Endothelial cell of umbilical vein (primary cell): Measurements from ENCODE around the gene SLC7A4. TPM values are rescaled to one million over a fixed set of nuclear protein-coding genes. Genes with fewer than 3 reads are reported as not detected.

ENCODE experiments used
- BruUV-seq: library from RNA; stranded (reverse); fragments of 400-500 nt; replicated peaks from 2 replicates; lab custom pipeline; 2021; lab: Mats Ljungman, UMichigan
- CTCF ChIA-PET: fragments of 300-600, 350-600 bp; sonication (Branson Sonifier 250); formaldehyde crosslinking; loops from one replicate; lab custom pipeline; 2021; ENCODE audit warnings: antibody characterized with exemption, inconsistent platforms; lab: Charles Lee
- POLR2A ChIA-PET: fragments of 300-600, 350-600 bp; sonication (Branson Sonifier 250); formaldehyde crosslinking; loops from one replicate; lab custom pipeline; 2021; ENCODE audit warnings: antibody characterized with exemption, inconsistent platforms; lab: Charles Lee
- DNase-seq: peaks from one replicate; pipeline ENCODE4 v3.0.0-alpha.2; 2011; ENCODE audit warnings: low read depth, low spot score
- FAIRE-seq: peaks from 2 replicates; lab custom pipeline; 2011; peaks lifted over from hg19 to GRCh38; lab: Jason Lieb, UNC
- H2AFZ ChIP-seq: 2 replicates; pipeline ENCODE4 v1.6.0; 2012; ENCODE audit warnings: low read depth, low read length, control low read depth, inconsistent platforms
- H3K27ac ChIP-seq: 2 replicates; pipeline ENCODE4 v1.5.1; 2011; ENCODE audit warnings: low read depth, mild to moderate bottlenecking, control low read depth, low read length, moderate library complexity; ENCODE audit not compliant: insufficient read depth
- H3K27me3 ChIP-seq, 2 experiments: 2 replicates each; pipeline versions ENCODE4 v1.6.0 to v1.6.1; 2011; ENCODE audit warnings: low read length in 2 of 2, mixed read lengths in 1 of 2; ENCODE audit not compliant: control insufficient read depth in 2 of 2, insufficient read depth in 2 of 2
- H3K36me3 ChIP-seq, 2 experiments: 2 replicates in 1 of 2; 3 replicates in 1 of 2; pipeline ENCODE4 v1.5.1; 2011; ENCODE audit warnings: low read length in 2 of 2, mild to moderate bottlenecking in 1 of 2, moderate library complexity in 1 of 2; ENCODE audit not compliant: control insufficient read depth in 2 of 2, insufficient read depth in 2 of 2; ENCODE audit errors: extremely low read depth in 1 of 2
- H3K4me1 ChIP-seq: 3 replicates; pipeline ENCODE4 v1.5.1; 2011; ENCODE audit warnings: mild to moderate bottlenecking, low read length; ENCODE audit not compliant: control insufficient read depth, insufficient read depth; ENCODE audit errors: extremely low read depth
- H3K4me2 ChIP-seq: 2 replicates; pipeline ENCODE4 v1.6.1; 2011; ENCODE audit warnings: low read length, control low read depth, mixed read lengths; ENCODE audit not compliant: insufficient read depth
- H3K4me3 ChIP-seq, 3 experiments: fragments of 200-600 bp in 1 of 3; sonication (generic), shearing (Covaris generic) in 1 of 3; replicated peaks in 1 of 3; 2 replicates each; pipeline ENCODE4 v1.5.1; 2011 to 2016; ENCODE audit warnings: control low read depth in 3 of 3, low read length in 3 of 3, mild to moderate bottlenecking in 2 of 3, inconsistent platforms in 1 of 3, low read depth in 1 of 3, moderate library complexity in 1 of 3; ENCODE audit not compliant: insufficient read depth in 1 of 3
- H3K79me2 ChIP-seq: 2 replicates; pipeline ENCODE4 v1.6.0; 2012; ENCODE audit warnings: low read length, inconsistent platforms; ENCODE audit not compliant: control insufficient read depth, insufficient read depth
- H3K9ac ChIP-seq: replicated peaks from 2 replicates; pipeline ENCODE3; 2011; ENCODE audit warnings: low read length, control low read depth; ENCODE audit not compliant: insufficient read depth; ENCODE audit errors: extremely low read depth
- H3K9me1 ChIP-seq: replicated peaks from 3 replicates; pipeline ENCODE4 v1.6.0; 2011; ENCODE audit warnings: mild to moderate bottlenecking, low read length; ENCODE audit not compliant: control insufficient read depth, insufficient read depth; ENCODE audit errors: extremely low read depth
- H3K9me3 ChIP-seq: replicated peaks from 2 replicates; pipeline ENCODE4 v1.5.1; 2012; ENCODE audit warnings: low read length, inconsistent platforms; ENCODE audit not compliant: control insufficient read depth, insufficient read depth
- H4K20me1 ChIP-seq: replicated peaks from 2 replicates; pipeline ENCODE3; 2011; ENCODE audit warnings: mild to moderate bottlenecking, low read length; ENCODE audit not compliant: control insufficient read depth, insufficient read depth; ENCODE audit errors: extremely low read depth
- CTCF ChIP-seq, 2 donors: IDR thresholded peaks; 1 replicate in 1 of 2; 2 replicates in 1 of 2; pipeline ENCODE4 v1.5.1; 2011; ENCODE audit warnings: low read length in 2 of 2, mild to moderate bottlenecking in 2 of 2, moderate library complexity in 2 of 2, control low read depth in 1 of 2, inconsistent platforms in 1 of 2, low read depth in 1 of 2; ENCODE audit not compliant: insufficient read depth in 1 of 2; ENCODE audit errors: extremely low read depth in 1 of 2
- EZH2 ChIP-seq: IDR thresholded peaks from 2 replicates; pipeline ENCODE4 v1.6.1; 2012; ENCODE audit warnings: borderline replicate concordance, low read depth, mild to moderate bottlenecking, moderate library complexity, low read length, inconsistent platforms; ENCODE audit not compliant: severe bottlenecking
- FOS ChIP-seq: IDR thresholded peaks from 2 replicates; pipeline ENCODE4 v1.6.1; 2011; ENCODE audit warnings: mild to moderate bottlenecking, low read length, moderate library complexity, borderline replicate concordance; ENCODE audit not compliant: insufficient read depth
- GATA2 ChIP-seq: IDR thresholded peaks from 2 replicates; pipeline ENCODE4 v1.7.0; 2011; ENCODE audit warnings: low read depth, mild to moderate bottlenecking, moderate library complexity, mixed read lengths, low read length; ENCODE audit not compliant: insufficient read length, insufficient read depth
- JUN ChIP-seq: IDR thresholded peaks from 2 replicates; pipeline ENCODE4 v1.6.1; 2011; ENCODE audit warnings: borderline replicate concordance, low read depth; ENCODE audit not compliant: insufficient read length, insufficient read depth
- MAX ChIP-seq: IDR thresholded peaks from 2 replicates; pipeline ENCODE4 v1.6.1; 2011; ENCODE audit not compliant: insufficient read depth, insufficient read length
- MYC ChIP-seq: IDR thresholded peaks from one replicate; pipeline ENCODE4 v1.6.1; 2011; ENCODE audit warnings: mild to moderate bottlenecking, low read depth, low read length
- POLR2A ChIP-seq: IDR thresholded peaks from 2 replicates; pipeline ENCODE4 v1.6.1; 2012; ENCODE audit warnings: low read depth, mild to moderate bottlenecking, control low read depth, low read length
- POLR2AphosphoS5 ChIP-seq: IDR thresholded peaks from 2 replicates; pipeline ENCODE4 v1.6.1; 2012; ENCODE audit warnings: low read depth, mild to moderate bottlenecking, control low read depth, low read length, moderate library complexity; ENCODE audit not compliant: insufficient read depth
- dilution Hi-C: fragments of 300-500 bp; cut with MboI; formaldehyde crosslinking; loops from one replicate; pipeline ENCODE4 v1.15.0; 2019; ENCODE audit warnings: low sequenced_read_pairs; ENCODE audit not compliant: extremely low pct_ligation_motif_present
- intact Hi-C: fragments of 100-400 bp; cut with micrococcal nuclease; formaldehyde crosslinking; loops from one replicate; pipeline ENCODE4 v1.10.0; 2022
- polyA plus RNA-seq, 4 experiments: library from polyadenylated mRNA; depleted of rRNA in 3 of 4; stranded (reverse) in 3 of 4; unstranded in 1 of 4; fragments of >200 nt; gene quantifications; 2 replicates each; pipeline versions ENCODE4 v1.2.1 to v1.2.3, GENCODE V29; 2011 to 2012; ENCODE audit warnings: missing spikeins in 1 of 4
- total RNA-seq: library from RNA; stranded (reverse); gene quantifications from 2 replicates; pipeline ENCODE4 v1.2.3, GENCODE V29; 2021

Gene SLC7A4
- total and polyA plus RNA-seq, 2 donors (not counting 3 experiments of a cell fraction or from before 2014, with no cell fraction given): not detected

GRCh38 chr22:20991252-20992055 is 40.9 kb downstream of the SLC7A4 start:
- H2AFZ ChIP-seq: no peak overlapping the region
- no peaks in the 10 kb centered on the region for H3K79me2 ChIP-seq
- FAIRE-seq: no peak
- no peaks in the 10 kb centered on the region for H3K9me3 ChIP-seq
- H3K9me1 ChIP-seq: no peaks in the 10 kb centered on the region
- H3K9ac ChIP-seq: no peak overlapping the region
- no peaks in the 10 kb centered on the region for H3K4me1 ChIP-seq
- no peak overlapping the region for H3K27ac ChIP-seq
- no peak for DNase-seq
- TF ChIP-seq MYC (no peak), EZH2 (no peak), CTCF (IDR thresholded peaks at IDR 0.05; ENCODE audit: extremely low read depth in 1 of 2, insufficient read depth in 1 of 2, low read depth in 1 of 2, low read length in 2 of 2) (no peak), FOS (no peak), JUN (no peak), POLR2A (no peak), GATA2 (no peak), MAX (no peak), POLR2AphosphoS5 (no peak)
- dilution Hi-C loops (no loop called here), intact Hi-C loops (no loop called here)
- no TSS peak for BruUV-seq
- POLR2A ChIA-PET: no interaction called here
- CTCF ChIA-PET: interaction anchor here (0.6 to 1.8 kb wide), 3 partner anchors 10 to 188 kb away, joined by 3 to 7 read pairs (median 3); partner anchors contain the start of gene LZTR1
- H3K4me2 ChIP-seq: no peak overlapping the region
- no peaks in the 10 kb centered on the region for H3K27me3 ChIP-seq
- no peak overlapping the region for H3K4me3 ChIP-seq
- H4K20me1 ChIP-seq: no peaks in the 10 kb centered on the region
- H3K36me3 ChIP-seq: peaks cover 3 to 38% of the 10 kb centered on the region in 2 experiments
